Measurements from ENCODE around the gene ARMCX2. TPM values are rescaled to one million over a fixed set of nuclear protein-coding genes. Genes with fewer than 3 reads are reported as not detected.
"Not testable (repeated sequence)": the region's sequence is repeated elsewhere in the genome, so short reads cannot be mapped to it uniquely, and the experiment has no call there.

Gene ARMCX2
- total and polyA plus RNA-seq, 8 donors = 47.0 to 133 (median 103) TPM

GRCh38 chrX:101655534-101655933, 4.1 kb downstream of the ARMCX2 start:
- Histone ChIP-seq H3K36me3 (no peaks in the 10 kb centered on the region), H3K27me3 (no peaks in the 10 kb centered on the region), H3K4me3 (no peak overlapping the region), H3K9me3 (no peaks in the 10 kb centered on the region), H3K27ac (no peak overlapping the region), H3K4me1 (peaks cover 0 to 4% of the 10 kb centered on the region in 2 donors)
- intact Hi-C loops (cut with DNase I) = no loop called here
- no peak for ATAC-seq
- no peak for DNase-seq
- TF ChIP-seq CTCF (IDR thresholded peaks at IDR 0.05) = no peak

DNA sequence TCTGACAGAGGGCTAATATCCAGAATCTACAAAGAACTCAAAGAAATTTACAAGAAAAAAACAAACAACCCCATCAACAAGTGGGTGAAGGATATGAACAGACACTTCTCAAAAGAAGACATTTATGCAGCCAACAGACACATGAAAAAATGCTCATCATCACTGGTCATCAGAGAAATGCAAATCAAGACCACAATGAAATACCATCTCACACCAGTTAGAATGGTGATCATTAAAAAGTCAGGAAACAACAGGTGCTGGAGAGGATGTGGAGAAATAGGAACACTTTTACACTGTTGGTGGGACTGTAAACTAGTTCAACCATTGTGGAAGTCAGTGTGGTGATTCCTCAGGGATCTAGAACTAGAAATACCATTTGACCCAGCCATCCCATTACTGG, 11.9 kb downstream of the ARMCX2 start:
- DNase-seq; H3K27me3 ChIP-seq; ATAC-seq; H3K27ac ChIP-seq; H3K4me1 ChIP-seq; intact Hi-C loops (cut with DNase I); H3K9me3 ChIP-seq; H3K4me3 ChIP-seq; H3K36me3 ChIP-seq: not testable (repeated sequence)

- Histone ChIP-seq H3K27me3 (peaks cover 0 to 6% of the 10 kb centered on the region in 2 donors), H3K36me3 (no peaks in the 10 kb centered on the region), H3K9me3 (no peaks in the 10 kb centered on the region), H3K4me3 (no peak overlapping the region), H3K4me1 (no peaks in the 10 kb centered on the region), H3K27ac (no peak overlapping the region)
- DNase-seq (no peak), ATAC-seq (no peak)
- no peak for TF ChIP-seq CTCF (IDR thresholded peaks at IDR 0.05)
- intact Hi-C loops (cut with DNase I) = no loop called here
Observed at GRCh38 chrX:101642093-101642492, 17.6 kb downstream of the ARMCX2 start.

- no peak for TF ChIP-seq CTCF (IDR thresholded peaks at IDR 0.05)
- H3K27ac ChIP-seq = no peak overlapping the region
- no peaks in the 10 kb centered on the region for H3K36me3 ChIP-seq
- DNase-seq (no peak), ATAC-seq (no peak)
- no peak overlapping the region for H3K4me3 ChIP-seq
- no peaks in the 10 kb centered on the region for H3K27me3 ChIP-seq
- H3K9me3 ChIP-seq = no peaks in the 10 kb centered on the region
- intact Hi-C loops (cut with DNase I) = no loop called here
- H3K4me1 ChIP-seq = no peaks in the 10 kb centered on the region
Observed at GRCh38 chrX:101639583-101639982, 20.1 kb downstream of the ARMCX2 start.

DNA sequence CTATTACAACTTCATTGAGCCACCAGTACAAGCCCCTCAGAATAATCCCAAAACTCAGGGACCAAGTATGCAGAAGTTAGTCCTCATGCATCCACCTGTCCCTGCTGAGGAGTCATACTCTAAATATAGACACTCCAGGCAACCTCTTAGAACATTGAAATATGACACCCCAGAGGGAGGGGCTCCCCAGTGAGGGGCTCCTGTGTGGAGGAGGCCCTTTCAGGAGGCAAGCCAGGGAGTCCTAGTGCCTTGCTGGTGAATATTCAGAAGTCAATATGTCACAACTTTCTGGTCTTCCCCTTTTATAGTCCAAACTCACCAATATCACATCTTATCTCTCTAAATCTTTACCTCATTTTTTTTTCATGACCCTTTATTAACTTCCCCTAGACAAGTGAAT, 40.3 kb downstream of the ARMCX2 start:
- TF ChIP-seq CTCF (IDR thresholded peaks at IDR 0.05) = no peak
- DNase-seq = peak in 1 of 4 donors; percentile 28
- Histone ChIP-seq H3K4me1 (peaks cover 0 to 10% of the 10 kb centered on the region in 2 donors), H3K27me3 (no peaks in the 10 kb centered on the region), H3K36me3 (no peaks in the 10 kb centered on the region), H3K4me3 (no peak overlapping the region), H3K9me3 (no peaks in the 10 kb centered on the region), H3K27ac (no peak overlapping the region)
- ATAC-seq = no peak
- intact Hi-C loops (cut with DNase I) = no loop called here
